Ramos (cell line): ENCODE data around the gene LRMDA.
"Not testable (repeated sequence)": the region's sequence is repeated elsewhere in the genome, so short reads cannot be mapped to it uniquely, and the experiment has no call there.

Experiments
- in situ Hi-C: fragments of 300-500 bp; cut with MboI; formaldehyde crosslinking; loops from one replicate; pipeline ENCODE4 v1.14.3; 2022; ENCODE audit warnings: low sequenced_read_pairs; ENCODE audit not compliant: unreplicated experiment

Gene LRMDA

DNA sequence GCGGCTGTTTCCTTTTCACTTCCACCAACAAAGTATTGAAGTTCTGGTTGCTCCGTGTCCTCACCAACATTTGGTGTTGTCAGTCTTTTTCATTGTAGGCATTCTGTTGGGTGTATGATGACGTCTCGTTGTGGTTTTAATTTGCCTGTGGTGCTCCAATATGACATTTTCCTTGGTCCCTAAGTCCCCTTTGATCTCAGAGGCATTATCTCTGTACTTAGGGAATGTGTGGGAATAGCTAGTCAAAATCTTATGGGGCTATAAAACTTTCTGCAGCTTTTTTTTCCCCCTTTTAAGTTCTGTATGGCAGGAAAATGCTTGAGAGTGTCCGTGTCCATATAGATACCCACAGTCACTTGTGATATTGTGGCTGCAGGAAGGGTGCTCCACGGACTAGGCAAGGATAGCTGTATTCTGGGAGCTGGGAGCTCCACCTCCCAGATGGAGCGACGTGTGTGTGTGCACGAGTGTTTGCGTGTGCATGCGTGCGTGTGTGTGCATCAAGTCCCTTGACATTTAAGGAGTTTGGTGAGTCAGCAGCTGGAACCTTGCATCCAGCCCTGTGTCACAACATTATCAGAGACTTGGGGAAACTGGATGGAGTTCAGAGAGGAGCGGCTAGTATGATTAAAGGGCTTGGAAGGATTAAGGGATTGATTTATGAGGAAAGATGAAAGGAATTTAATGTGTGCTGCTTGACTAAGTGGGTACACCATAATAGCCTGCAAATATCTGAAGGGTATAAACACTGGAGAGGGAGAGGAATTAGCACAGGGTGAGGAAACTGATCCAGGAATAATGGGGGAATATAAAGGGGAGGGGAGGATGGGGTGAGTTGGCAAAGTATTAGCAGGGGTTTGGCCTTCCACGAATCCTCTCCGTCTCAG is 66.8 kb downstream of the LRMDA start:
- in situ Hi-C loops: no loop called here

DNA sequence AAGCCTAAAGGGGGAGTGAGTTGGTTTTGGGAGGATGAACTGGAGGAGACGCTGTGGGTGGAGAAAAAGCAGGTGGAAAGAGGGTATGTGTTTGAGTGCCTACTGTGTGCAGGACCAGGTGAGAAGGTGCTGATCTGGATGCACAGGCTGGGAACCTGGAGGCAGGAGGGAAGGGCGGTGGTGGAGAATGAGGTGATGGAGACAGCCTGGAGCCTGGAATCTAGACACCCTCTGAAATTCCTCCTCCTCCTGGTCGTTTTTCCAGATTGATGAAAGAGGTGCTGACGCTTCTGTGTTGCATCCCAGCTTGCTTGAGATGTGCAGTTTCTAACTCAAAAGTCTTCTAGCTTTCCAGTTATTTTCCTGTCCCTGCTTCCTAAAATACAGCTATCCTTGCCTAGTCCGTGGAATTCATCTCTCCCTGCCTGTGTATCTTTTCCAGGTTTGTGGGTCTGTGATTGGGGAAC is 67.5 kb downstream of the LRMDA start:
- in situ Hi-C loops: no loop called here

DNA sequence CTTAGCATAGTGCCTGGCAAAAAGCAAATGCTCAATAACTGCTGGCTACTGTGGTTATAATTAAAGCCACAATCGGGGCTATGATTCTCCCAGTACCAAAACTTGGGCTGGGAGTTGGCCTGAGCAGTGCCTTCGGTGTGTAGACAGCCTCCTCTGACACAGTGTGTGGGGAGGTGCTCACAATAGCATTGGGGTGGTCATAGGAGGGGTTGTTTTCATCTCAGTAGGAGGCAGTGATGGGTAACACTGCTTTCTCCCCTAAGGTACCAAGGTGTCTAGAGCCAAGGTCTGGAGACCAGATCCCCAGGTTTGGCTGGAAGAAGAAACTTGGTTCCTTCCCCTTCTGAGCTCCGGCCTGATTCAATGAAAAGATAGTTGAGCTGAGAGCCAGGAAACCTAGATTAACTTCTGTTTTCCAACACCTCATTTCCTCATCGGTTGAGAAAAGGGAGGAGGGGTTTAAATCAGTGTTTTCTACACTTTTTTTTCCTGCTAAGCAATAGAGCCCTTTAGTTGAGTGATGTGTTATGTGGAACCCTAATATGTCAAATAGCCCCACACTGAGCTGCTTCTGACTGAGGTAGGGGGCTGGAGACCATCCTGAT is 68.2 kb downstream of the LRMDA start:
- in situ Hi-C loops: no loop called here

DNA sequence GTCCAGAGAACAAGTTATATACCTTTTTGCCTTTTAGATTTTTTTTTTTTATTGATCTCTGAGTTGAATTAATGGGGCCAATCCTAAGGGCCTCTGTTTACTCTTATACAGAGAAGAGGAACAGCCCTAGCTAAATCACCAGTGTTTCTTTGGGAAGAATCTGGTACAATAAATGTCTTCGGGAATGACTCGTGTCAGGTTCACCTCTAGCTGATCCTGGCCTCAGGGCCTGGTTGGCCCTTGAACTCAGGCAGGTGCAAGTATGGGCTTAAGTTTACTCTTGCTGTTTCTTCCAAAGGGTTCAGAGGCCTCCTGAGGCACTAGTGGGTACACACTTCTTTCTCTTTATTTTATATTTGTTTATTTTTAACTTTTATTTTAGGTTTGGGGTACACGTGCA is 71.0 kb downstream of the LRMDA start:
- in situ Hi-C loops: no loop called here

DNA sequence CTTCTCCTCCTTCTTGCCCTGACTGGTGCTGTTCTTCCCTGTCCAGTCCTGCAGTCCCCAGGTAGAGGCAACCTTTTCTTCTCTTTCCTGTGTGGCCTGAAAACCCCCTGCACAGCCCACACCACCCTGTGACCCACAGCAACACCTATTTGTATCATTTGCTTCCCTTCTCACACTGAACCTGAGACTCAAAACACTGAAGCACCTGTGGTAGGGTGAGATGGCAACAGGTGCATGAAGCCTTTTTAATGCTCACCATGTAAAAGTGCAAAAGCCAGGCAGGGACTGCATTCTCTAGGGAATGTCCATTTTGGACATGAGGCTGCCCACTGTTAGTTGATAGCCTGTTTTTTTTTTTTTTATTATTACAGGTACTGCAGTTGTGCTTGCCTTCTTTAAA is 71.4 kb downstream of the LRMDA start:
- in situ Hi-C loops: no loop called here

DNA sequence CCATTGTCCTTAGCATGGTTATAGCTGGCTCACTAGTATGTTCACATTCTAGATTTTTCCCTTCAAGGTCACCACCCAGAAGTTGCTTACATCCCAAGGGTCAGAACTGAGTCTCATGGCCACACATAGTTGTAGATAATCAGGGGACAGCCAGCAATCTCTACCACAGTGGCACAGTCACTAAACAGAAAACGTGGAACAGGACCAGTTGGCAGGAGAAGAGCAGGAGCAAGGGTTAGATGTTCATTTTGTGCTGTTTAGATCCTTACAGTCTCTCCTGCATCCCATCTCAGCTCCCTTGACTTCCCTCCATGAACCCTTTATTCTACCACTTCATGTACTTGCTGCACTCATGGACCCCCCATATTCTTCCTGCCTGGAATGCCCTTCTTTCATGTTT is 73.9 kb downstream of the LRMDA start:
- in situ Hi-C loops: no loop called here

DNA sequence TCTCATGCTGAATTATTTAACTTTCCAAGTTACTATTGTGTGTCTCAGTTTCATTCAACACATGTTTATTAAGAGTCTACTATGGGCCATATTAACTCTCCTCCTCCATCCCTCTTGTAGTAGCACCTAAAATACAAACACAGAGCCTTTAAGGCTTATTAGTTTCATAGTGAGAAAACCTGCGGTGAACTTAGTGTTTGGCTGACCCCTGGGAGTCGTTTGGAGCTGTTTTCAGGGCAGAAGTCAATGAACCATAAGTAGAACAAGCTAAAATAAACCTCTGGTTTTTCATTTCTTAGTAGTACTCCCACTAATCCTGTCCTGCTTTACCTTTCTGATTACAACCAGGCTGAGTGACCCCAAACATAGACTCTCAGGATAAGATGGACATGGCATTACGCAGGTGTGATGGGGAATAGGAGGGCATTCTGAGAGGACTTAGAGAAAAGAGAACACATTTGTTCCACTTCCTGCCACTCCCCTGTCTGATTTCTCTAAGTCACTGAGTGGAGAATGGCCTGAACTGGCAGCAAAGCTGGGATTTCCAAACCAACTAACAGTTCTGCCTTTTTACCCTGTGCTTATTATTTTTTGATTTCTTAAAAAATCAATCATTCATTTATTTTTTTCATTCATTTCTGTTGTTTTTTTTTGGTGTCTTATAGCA is 74.5 kb downstream of the LRMDA start:
- in situ Hi-C loops: no loop called here

DNA sequence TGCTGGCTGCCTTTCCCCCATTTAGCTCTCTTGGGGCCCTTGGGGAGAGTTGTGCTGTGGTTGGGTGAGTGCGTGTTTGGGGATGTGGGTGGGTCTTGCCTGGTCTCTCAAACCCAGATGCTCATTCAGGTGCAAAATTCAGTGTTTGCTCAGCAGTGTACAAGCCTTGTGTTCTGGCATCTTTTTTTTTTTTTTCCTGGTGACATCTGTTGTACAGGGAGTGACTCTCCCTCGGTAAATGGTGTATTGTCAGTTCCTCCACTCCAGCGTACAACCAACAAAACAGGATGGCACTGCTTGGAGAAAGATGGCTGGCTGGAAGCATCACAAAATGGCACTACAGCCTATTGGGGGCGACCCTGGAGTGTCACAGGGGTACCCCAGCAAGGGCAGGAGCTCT is 75.5 kb downstream of the LRMDA start:
- in situ Hi-C loops: no loop called here

DNA sequence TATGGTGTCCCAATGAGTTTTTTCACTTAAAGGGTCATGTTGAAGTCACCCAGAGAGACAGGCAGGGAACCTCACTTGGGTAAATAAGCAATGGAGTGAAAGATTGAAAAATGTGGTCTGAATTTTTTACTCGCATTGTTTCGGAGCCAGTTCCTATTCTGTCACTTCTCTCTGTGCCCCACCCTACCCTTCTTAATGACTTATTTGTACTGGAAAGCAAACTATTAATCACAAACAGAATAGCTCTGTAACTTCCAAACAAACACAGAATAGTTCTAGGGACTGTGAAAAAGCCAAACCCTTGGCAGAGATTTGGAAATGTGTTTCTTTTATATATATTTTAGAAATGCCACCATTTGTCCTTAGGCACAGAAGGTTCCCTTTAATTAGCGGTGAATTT is 76.0 kb downstream of the LRMDA start:
- in situ Hi-C loops: no loop called here

DNA sequence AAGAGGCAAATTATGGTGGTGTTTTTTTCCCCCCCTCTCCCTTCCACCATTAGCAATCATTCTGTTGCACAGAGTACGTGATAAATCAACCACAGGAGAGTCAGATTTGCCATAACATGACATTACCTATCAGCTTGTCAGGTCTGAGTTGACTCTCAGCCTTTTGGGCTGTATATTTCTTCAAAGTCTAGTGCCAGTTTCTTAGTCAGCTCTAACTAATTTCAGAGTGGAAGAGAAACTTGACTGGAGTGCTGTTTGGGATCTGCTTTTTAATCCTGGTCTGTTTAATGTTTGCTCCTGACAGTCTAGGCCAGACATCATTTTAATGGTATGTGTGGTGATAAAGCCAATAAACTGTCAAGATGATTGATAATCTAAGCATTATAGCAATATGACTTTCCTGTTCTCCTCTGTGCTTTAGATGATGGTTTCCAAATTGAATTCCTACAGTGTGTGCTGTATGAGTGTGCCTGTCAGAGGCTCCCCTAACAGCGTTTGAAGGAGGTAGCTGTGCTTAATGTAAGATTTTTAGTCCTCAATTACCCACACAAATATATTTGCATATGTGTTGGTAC is 76.9 kb downstream of the LRMDA start:
- in situ Hi-C loops: no loop called here

DNA sequence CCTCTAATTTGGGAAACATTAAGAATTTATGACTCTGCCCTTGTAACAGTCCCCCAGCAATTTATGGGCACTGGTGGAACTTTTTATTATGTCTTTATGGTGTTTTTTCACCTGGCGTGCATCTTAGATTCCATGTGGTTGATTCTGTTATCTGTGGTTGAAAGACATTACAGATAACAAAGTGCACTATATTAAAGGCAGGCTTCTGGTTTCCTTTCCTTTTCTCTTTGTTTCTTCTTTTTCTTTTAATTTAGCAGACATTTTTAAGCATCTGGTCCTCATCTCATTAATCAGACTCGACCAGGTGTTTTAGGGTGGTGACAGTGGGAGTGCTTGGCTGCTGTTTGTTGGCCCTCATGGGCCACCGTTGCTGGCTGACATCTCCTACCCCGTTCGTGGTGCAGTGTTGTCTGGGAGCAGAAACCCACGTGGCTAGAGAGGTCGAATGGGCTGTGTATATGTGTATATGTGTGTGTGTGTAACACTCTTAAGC is 77.4 kb downstream of the LRMDA start:
- in situ Hi-C loops: no loop called here

DNA sequence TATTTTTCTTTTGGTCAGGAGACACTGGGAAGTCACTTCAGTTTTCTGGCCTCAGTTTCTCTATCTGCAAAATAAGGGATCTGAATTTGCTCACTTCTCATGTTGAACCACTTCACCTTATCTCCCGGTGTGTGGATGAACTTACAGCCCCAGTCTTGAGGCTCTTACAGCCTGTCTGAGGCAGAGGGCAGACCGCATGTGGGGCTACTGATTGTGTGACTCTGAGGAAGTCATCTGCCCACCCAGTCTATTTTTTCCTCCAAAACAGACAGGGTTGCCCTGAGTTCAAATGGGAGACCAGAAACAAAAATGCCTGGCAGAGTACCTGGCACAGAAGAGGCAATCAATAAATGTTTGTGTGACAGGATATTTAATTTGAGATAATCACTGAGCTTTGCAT is 78.3 kb downstream of the LRMDA start:
- in situ Hi-C loops: no loop called here

DNA sequence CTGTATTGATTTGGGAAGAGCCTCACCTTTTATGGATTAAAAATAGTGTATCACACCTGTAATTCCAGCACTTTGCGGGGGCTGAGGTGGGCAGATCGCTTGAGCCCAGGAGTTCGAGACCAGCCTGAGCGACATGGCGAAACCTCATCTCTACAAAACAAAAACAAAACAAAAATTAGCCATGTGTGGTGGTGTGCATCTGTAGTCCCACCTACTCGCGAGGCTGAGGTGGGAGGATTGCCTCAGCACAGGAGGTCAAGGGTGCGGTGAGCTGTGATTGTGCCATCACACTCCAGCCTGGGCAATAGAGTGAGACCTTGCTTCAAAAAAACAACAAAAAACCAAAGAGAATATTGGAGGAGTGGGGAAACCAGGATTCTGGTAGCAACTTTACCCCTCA is 79.6 kb downstream of the LRMDA start:
- in situ Hi-C loops: no loop called here

DNA sequence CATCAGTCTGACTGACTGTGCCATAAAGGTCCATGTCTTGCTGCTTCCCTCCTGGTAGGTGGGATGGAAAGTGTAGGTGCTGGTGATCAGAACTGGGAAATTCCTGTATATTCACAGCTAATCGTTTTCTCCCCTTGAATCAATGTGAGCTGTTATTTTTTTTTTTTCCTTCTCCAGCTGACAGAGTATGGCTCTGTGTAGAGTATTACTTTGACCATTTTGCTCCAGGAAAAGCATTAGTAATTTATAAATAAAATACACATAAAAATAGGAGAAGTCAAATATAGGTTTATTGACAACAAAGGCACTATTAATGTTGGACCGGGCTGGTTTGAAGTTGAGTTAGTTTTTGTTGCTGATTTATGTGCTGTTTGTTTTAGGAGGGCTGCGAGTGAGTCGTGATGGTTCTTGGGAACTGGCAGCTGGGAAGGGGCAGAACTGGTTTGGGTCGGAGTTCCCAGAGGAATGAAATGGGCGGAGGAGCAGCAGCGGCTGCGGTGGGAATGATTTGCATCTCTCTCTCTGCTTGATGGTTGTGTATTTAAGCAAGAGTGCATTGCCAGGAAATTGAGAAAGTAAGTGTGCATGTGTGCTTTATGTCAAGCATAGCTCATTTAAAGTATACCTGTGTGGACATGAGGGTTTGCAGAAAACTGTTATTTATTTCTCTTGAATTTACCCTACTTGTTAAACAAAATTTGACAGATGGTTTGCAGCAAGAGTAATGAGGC is 80.9 kb downstream of the LRMDA start:
- in situ Hi-C loops: no loop called here

DNA sequence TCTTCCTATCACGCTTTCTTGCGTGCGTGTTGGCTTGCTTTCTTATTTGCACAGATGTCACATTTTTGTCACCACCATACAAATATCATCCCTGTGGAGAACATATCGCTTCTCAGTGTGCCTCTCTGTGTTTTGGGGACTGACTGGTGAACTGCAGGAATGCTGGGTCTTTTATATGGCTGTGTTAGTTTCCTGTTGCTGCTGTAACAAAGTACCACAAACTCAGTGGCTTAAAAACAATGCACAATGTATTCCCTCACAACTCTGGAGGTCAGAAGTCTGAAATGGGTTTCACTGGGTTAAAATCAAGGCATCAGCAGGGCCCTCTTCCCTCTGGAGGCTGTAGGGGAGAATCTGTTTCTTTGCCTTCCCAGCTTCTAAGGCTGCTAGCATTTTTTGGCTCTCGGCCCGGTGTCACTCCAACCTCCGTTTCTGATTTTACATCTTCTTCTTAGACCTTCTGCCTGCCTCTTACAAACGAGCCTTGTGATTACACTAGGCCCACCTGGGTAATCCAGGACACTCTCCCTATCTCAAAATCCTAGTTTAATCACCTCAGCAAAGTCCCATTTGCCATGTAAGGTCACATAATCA is 82.0 kb downstream of the LRMDA start:
- in situ Hi-C loops: no loop called here

DNA sequence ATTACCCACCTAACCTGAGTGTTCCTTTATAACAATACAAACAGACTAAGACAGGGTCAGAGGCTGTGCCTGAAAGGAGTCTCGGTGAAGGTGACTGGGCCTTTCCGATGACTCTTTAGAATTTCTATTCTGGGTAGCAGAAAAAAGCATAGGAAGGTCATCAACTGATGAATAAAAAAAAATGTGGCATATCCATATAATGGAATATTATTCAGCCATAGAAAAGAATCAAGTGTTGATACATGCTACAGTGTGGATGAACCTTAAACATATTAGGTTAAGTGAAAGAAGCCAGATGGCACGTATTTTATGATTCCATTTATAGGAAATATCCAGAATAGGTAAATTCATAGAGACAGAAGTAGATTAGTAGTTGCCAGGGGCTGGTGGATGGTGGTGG is 83.4 kb downstream of the LRMDA start:
- in situ Hi-C loops: no loop called here

DNA sequence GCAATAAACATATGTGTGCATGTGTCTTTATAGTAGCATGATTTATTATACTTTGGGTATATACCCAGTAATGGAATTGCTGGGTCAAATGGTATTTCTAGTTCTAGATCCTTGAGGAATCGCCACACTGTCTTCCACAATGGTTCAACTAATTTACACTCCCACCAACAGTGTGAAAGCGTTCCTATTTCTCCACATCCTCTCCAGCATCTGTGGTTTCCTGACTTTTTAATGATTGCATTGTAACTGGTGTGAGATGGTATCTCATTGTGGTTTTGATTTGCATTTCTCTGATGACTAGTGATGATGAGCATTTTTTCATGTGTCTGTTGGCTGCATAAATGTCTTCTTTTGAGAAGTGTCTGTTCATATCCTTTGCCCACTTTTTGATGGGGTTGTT is 84.7 kb downstream of the LRMDA start:
- in situ Hi-C loops: not testable (repeated sequence)

DNA sequence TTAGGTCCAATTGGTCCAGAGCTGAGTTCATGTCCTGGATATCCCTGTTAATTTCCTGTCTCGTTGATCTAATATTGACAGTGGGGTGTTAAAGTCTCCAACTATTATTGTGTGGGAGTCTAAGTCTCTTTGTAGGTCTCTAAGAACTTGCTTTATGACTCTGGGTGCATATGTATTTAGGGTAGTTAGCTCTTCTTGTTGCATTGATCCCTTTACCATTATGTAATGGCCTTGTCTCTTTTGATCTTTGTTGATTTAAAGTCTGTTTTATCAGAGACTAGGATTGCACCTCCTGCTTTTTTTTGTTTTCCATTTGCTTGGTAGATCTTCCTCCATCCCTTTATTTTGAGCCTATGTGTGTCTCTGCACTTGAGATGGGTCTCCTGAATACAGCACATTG is 87.8 kb downstream of the LRMDA start:
- in situ Hi-C loops: not testable (repeated sequence)

DNA sequence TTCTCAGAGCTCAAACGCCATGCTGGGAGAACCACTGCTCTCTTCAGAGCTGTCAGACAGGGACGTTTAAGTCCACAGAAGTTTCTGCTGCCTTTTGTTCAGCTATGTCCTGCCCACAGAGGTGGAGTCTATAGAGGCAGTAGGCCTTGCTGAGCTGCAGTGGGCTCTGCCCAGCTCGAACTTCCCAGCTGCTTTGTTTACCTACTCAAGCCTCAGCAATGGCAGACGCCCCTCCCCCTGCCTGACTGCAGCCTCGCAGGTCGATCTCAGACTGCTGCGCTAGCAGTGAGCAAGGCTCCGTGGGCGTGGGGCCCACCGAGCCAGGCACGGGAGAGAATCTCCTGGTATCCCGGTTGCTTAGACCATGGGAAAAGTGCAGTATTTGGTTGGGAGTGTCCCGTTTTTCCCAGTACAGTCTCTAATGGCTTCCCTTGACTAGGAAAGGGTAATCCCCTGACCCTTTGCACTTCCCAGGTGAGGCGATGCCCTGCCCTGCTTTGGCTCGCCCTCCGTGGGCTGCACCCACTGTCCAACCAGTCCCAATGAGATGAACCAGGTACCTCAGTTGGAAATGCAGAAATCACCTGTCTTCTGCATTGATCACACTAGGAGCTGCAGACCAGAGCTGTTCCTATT is 89.9 kb downstream of the LRMDA start:
- in situ Hi-C loops: not testable (repeated sequence)
